COR-L47 (cell line): ENCODE data around the gene CENPM.

Experiments
- DNase-seq: peaks from one replicate; lab custom pipeline; 2025; lab: John Stamatoyannopoulos, UW

The CENPM gene

GRCh38 chr22:41899110-41899509 is 47.8 kb downstream of the CENPM start:
- no peak for DNase-seq

- DNase-seq, result no peak
These were observed 48.3 kb downstream of the CENPM start for GRCh38 chr22:41898645-41899044.

- no peak for DNase-seq
These were observed 53.2 kb downstream of the CENPM start for GRCh38 chr22:41893591-41894375.

GRCh38 chr22:41892721-41893120 is 54.2 kb downstream of the CENPM start:
- DNase-seq, result no peak

GRCh38 chr22:41891407-41891806 is 55.5 kb downstream of the CENPM start:
- DNase-seq, result no peak
